ENCODE results near the gene ERGIC1.

The ERGIC1 gene

GRCh38 chr5:172866802-172867748, 33.0 kb downstream of the ERGIC1 start:
- DNase-seq: no peak

DNA sequence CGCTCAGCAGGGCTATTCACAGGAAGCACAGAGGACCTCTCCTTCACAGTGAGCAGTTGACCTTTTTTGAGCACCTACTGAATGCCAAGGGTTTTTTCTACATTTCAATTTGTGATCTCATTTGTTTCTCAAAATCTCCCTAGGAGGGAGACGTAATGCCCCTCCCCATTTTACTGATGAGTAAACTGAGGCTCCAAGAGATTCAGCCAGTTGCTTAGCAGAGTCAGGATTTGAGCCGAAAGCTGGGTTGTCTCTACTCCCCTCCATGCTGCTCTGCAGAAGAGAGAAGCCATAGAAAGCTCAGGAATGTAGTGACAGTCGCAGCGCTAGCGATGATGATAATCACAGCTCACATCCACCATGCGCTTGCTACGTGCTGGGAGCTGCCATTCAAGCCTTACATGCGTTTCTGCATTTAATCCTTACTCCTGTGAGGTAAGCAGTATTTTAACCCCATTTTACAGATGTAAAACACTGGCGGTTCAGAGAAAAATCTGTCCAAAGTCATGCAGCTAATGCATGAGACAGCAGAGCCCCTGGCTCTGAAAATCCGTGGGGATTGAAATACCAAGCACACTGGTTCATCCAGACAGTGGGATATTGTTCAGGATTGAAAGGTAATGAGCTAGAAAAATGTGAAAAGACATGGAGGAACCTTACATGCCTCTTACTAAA, 33.8 kb downstream of the ERGIC1 start:
- DNase-seq: no peak

DNA sequence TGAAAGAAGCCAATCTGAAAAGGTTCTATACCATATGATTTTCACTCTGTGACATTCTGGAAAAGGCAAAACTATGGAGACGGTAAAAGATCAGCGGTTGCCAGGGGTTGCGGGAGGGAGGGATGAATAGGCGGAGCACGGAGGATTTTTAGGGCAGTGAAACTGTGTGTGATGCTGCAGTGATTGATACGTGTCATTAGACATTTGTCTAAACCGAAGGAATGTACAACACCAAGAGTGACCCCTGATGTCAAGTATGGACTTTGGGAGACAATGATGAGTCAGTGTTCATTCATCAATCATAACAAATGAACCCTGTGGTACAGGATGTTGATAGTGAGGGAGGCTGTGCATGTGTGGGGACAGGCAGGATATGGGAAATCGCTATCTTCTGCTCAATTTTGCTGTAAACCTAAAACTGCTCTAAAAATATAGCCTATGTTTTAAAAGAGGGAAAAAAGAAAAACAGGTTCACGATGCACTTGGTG, 34.4 kb downstream of the ERGIC1 start:
- no peak for DNase-seq

GRCh38 chr5:172868924-172869591, 35.0 kb downstream of the ERGIC1 start:
- no peak for DNase-seq

DNA sequence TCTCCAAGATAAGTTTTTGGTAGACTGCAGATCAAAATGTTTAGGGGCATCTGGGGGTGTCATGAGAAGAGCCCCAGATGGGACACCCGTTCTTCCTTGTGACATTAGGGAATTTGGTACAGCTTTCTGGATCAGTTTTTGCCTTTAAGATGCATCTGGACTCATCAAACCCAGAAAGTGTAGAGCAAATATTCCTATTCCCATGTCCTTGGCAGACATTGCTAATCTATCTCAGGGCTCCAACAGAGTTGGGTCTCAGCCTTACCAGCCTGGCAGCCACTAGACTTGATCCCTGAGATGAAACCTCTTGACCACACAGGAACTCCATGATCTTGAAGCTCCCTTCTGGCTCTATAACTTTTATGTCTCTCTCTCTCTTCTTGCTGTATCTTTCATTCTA, 35.6 kb downstream of the ERGIC1 start:
- DNase-seq: no peak

DNA sequence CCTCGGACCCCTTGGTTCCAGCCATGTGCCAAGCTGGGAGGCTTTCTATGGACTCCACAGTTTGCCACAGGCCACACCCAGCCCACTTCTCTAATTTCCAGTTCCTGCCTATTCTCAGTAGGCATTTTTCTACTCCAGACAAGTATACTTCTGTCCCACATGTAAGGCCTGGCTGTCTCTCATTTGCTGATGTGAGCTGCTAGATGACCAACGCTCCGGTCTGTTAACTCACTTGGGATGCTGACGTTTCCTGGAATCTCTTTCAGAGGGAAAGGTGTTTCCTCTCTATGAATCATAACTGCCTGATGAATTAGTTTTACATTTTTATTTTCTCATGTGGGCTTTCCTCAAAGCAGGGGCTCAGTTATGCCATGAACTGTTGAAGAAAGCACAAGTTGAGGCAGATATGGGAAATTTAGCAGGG, 36.3 kb downstream of the ERGIC1 start:
- DNase-seq: no peak

GRCh38 chr5:172870715-172871461, 36.8 kb downstream of the ERGIC1 start:
- DNase-seq: no peak

DNA sequence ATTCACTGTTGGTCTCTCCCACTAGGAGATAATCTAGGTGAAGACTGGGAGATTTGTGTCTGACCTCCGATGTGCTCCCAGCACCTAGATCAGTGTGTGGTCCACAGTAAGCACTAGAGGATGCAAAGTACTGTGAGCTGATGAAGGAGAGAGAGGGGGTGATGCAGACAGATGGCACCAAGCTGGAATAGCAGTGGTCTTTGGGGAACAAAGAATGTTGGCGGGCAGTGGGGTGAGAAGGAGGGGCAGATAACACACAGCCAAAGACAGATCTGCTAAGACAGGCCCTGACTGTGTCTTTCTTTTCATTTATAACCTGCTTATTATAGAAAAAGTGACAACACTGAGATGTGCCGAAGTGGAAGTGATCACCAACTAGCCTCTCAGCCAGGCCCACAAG, 37.5 kb downstream of the ERGIC1 start:
- no peak for DNase-seq

- DNase-seq: no peak
Observed at GRCh38 chr5:172871982-172872381, 37.9 kb downstream of the ERGIC1 start.

DNA sequence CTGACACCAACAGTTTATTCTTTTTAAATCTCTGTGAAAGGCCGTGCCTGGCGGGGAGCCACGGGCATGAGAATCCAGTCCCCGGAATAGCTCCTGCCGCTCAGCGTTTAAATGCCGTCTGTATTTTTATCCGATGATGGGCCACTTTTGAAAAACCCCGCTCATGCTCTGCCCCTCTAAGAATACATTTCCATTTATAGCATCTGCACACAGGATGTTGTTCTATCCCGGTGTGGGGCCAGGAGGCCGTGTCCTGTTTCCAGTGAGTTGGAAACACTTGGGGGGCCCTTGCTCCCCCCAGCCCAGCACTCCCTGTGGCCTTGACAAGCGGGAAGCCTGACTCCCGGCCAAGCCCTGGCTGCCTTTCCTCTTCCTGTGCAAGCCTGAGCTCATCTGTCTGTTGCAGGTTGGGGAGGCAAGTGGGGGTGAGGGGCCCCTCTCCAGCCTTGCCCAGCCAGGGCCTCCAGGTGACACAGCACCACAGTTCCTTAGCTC, 39.0 kb downstream of the ERGIC1 start:
- no peak for DNase-seq

DNA sequence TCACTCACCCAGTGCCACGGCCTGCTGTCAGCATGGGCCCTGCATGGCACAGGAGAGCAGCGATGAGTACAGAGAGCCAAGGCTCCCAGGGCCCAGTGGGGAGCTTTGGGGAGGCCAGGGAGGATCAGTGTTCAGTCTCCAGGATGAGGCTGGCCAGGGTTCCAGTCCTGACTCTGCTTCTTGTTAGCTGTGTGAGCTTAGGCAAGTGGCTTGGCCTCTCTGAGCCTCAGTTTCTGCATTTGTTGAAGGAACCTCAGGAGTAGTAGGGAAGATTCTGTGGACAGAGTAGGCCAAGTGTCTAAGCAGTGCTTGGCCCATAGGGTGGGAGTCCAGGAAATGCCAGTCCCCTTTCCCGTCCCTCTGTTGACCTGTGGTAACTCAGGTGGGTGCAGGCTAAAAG, 39.5 kb downstream of the ERGIC1 start:
- no peak for DNase-seq

- DNase-seq: no peak
Observed at GRCh38 chr5:172874647-172875504, 40.8 kb downstream of the ERGIC1 start.

GRCh38 chr5:172875505-172876279, 41.6 kb downstream of the ERGIC1 start:
- no peak for DNase-seq

- DNase-seq: no peak
Observed at GRCh38 chr5:172876578-172876977, 42.5 kb downstream of the ERGIC1 start.

GRCh38 chr5:172877466-172878260, 43.6 kb downstream of the ERGIC1 start:
- DNase-seq: no peak

GRCh38 chr5:172878585-172878932, 44.5 kb downstream of the ERGIC1 start:
- DNase-seq: no peak

GRCh38 chr5:172878933-172879752, 45.1 kb downstream of the ERGIC1 start:
- DNase-seq: peak in 1 of 2 donors; percentile 7

DNA sequence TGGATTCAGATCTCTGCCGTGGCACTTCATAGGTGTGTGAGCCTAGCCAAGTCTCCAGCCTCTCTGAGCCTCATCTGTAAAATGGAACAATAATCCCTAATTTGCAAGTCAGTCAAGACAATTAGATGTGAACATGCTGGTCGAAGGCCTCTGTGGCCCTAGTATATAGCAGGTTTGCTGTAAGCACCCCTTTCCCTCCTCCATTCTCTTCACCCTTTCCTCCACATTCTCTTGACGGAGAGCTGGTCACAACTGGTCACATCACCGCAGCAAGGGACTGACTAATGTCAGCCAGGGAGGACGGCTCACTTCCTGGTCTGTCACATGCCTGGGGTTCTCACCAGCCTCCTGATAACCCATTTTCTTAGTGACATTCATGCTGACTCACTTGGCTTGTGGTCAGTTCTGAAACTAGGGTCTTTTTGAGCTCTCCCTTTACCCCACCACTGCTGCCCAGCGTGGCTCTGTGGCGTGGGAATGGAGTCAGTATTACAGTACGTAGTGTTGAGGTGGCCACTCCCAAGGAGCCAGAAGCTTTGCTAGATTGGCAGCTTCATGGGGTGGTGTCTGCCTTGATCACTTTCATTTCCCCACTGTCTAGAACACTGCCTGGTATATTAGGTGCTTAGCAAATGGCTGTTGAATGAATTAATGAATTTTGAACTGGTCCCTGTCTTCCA, 47.8 kb downstream of the ERGIC1 start:
- no peak for DNase-seq
